ENCODE data around the gene LCORL. TPM values are rescaled to one million over a fixed set of nuclear protein-coding genes. Genes with fewer than 3 reads are reported as not detected.

The LCORL gene
- total and polyA plus RNA-seq, 9 of the 15 experiments (the other 6 are each of a cell fraction or from before 2014, with no cell fraction given), result 3.1 to 24.5 (median 11.1) TPM

- TF ChIP-seq MGA (IDR thresholded peaks at IDR 0.05) (peak; percentile 81), HLTF (IDR thresholded peaks at IDR 0.05) (no peak), NFATC3 (IDR thresholded peaks at IDR 0.05) (no peak), AFF1 (IDR thresholded peaks at IDR 0.05; ENCODE audit: low read depth in 1 of 2, partially characterized antibody in 2 of 2) (peak; percentile 40 to 99), ZNF766 (CRISPR knock-in tag; conservative IDR thresholded peaks at IDR 0.05) (peak; percentile 89), ZNF175 (CRISPR knock-in tag; IDR thresholded peaks at IDR 0.05; ENCODE audit: low read depth) (0 out of 2 replicates have a peak, but pooled peaks have one; percentile 24), HCFC1 (IDR thresholded peaks at IDR 0.05; ENCODE audit: low read depth, low read length) (peak; percentile 99)
Measured at GRCh38 chr4:18021720-18022571, at the start of gene LCORL (continued).

Measured in K562 (cell line).